ENCODE measurements around the gene GALNTL6. TPM values are rescaled to one million over a fixed set of nuclear protein-coding genes. Genes with fewer than 3 reads are reported as not detected.

The GALNTL6 gene
- total RNA-seq, 4 donors from 2014 or later, result 0.67 to 0.70 TPM; not detected in 2

DNA sequence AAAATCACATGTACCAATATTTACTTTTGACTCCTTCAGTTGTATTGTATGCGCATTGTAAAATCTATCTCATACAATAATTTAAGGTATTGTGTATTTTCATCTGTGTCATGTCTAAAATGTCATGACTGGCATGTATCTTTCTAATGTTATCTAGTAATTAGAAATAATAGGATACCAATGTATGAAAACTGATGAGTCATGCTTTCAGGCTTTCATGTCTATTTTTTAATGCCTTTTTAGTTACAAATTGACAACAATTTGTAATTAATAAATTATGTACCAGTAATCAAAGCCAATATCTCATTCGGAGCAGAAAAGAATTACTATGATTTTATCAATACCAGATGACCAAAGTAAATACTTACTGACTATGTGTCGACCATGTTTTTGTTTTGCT lies 107.7 kb downstream of the GALNTL6 start:
- H3K27ac ChIP-seq, result no peak overlapping the region
- no peaks in the 10 kb centered on the region for H3K36me3 ChIP-seq
- no peak for DNase-seq
- no peaks in the 10 kb centered on the region for H3K27me3 ChIP-seq
- H3K9me3 ChIP-seq, result no peaks in the 10 kb centered on the region
- TF ChIP-seq, protein P1, sequence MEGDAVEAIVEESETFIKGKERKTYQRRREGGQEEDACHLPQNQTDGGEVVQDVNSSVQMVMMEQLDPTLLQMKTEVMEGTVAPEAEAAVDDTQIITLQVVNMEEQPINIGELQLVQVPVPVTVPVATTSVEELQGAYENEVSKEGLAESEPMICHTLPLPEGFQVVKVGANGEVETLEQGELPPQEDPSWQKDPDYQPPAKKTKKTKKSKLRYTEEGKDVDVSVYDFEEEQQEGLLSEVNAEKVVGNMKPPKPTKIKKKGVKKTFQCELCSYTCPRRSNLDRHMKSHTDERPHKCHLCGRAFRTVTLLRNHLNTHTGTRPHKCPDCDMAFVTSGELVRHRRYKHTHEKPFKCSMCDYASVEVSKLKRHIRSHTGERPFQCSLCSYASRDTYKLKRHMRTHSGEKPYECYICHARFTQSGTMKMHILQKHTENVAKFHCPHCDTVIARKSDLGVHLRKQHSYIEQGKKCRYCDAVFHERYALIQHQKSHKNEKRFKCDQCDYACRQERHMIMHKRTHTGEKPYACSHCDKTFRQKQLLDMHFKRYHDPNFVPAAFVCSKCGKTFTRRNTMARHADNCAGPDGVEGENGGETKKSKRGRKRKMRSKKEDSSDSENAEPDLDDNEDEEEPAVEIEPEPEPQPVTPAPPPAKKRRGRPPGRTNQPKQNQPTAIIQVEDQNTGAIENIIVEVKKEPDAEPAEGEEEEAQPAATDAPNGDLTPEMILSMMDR (IDR thresholded peaks at IDR 0.05), result no peak
- no peak for TF ChIP-seq POLR2A (IDR thresholded peaks at IDR 0.05)
- H3K4me1 ChIP-seq, result no peaks in the 10 kb centered on the region
- H3K4me3 ChIP-seq, result no peak overlapping the region

- Histone ChIP-seq H3K9me3 (no peaks in the 10 kb centered on the region), H3K27ac (no peak overlapping the region), H3K27me3 (no peaks in the 10 kb centered on the region), H3K4me1 (no peaks in the 10 kb centered on the region), H3K4me3 (no peak overlapping the region), H3K36me3 (no peaks in the 10 kb centered on the region)
- TF ChIP-seq POLR2A (IDR thresholded peaks at IDR 0.05), result no peak
- TF ChIP-seq, protein P1 (IDR thresholded peaks at IDR 0.05), result no peak
- DNase-seq, result no peak
Measured at GRCh38 chr4:171924746-171925376, 111.7 kb downstream of the GALNTL6 start.

DNA sequence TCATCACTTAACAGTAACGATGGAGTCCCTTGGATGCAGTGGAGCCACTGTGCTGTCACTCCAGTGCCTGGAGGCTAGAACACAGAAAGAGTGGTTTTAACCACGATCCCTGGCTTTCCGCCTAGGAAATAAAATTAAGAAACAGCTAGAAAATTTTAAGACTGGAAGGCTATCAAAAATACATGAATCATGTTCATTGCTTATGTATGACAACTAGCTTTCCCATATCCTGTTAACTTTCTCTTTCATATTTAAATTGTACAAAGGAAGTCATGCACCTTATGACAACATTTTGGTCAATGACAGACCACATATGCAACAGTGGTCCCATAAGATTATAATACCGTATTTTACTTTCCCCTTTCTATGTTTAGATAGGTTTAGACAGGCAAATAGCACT lies 115.1 kb downstream of the GALNTL6 start:
- no peak for DNase-seq
- no peak overlapping the region for H3K27ac ChIP-seq
- H3K4me3 ChIP-seq, result no peak overlapping the region
- no peaks in the 10 kb centered on the region for H3K36me3 ChIP-seq
- no peaks in the 10 kb centered on the region for H3K27me3 ChIP-seq
- H3K4me1 ChIP-seq, result no peaks in the 10 kb centered on the region
- no peak for TF ChIP-seq POLR2A (IDR thresholded peaks at IDR 0.05)
- TF ChIP-seq, protein P1 (IDR thresholded peaks at IDR 0.05), result no peak
- H3K9me3 ChIP-seq, result no peaks in the 10 kb centered on the region

GRCh38 chr4:171929477-171929876 lies 116.3 kb downstream of the GALNTL6 start:
- Histone ChIP-seq H3K4me3 (no peak overlapping the region), H3K36me3 (no peaks in the 10 kb centered on the region), H3K27me3 (no peaks in the 10 kb centered on the region), H3K9me3 (no peaks in the 10 kb centered on the region), H3K4me1 (no peaks in the 10 kb centered on the region), H3K27ac (no peak overlapping the region)
- DNase-seq, result no peak
- TF ChIP-seq, protein P1 (IDR thresholded peaks at IDR 0.05), result no peak
- no peak for TF ChIP-seq POLR2A (IDR thresholded peaks at IDR 0.05)

GRCh38 chr4:171929907-171930306 lies 116.7 kb downstream of the GALNTL6 start:
- no peaks in the 10 kb centered on the region for H3K9me3 ChIP-seq
- H3K27me3 ChIP-seq, result no peaks in the 10 kb centered on the region
- DNase-seq, result no peak
- TF ChIP-seq, protein P1 (IDR thresholded peaks at IDR 0.05), result no peak
- no peak for TF ChIP-seq POLR2A (IDR thresholded peaks at IDR 0.05)
- no peaks in the 10 kb centered on the region for H3K4me1 ChIP-seq
- H3K27ac ChIP-seq, result no peak overlapping the region
- no peak overlapping the region for H3K4me3 ChIP-seq
- no peaks in the 10 kb centered on the region for H3K36me3 ChIP-seq

- H3K9me3 ChIP-seq, result no peaks in the 10 kb centered on the region
- no peak overlapping the region for H3K4me3 ChIP-seq
- DNase-seq, result no peak
- H3K27me3 ChIP-seq, result no peaks in the 10 kb centered on the region
- H3K4me1 ChIP-seq, result no peaks in the 10 kb centered on the region
- no peaks in the 10 kb centered on the region for H3K36me3 ChIP-seq
- no peak overlapping the region for H3K27ac ChIP-seq
- TF ChIP-seq, protein P1 (IDR thresholded peaks at IDR 0.05), result no peak
- no peak for TF ChIP-seq POLR2A (IDR thresholded peaks at IDR 0.05)
Measured at GRCh38 chr4:171932238-171932637, 119.0 kb downstream of the GALNTL6 start.

Data from Peyer's patch (tissue), 4 donors.